Psoas muscle (tissue), 8 donors: ENCODE results near the gene COL23A1. TPM values are rescaled to one million over a fixed set of nuclear protein-coding genes. Genes with fewer than 3 reads are reported as not detected.

Source experiments
- ATAC-seq, 4 donors: fragments of 200-7000 bp; cut with Tn5 transposase; one replicate each; pipeline ENCODE4 v1.9.1; 2020; ENCODE audit warnings: moderate library complexity in 3 of 4, mild to moderate bottlenecking in 2 of 4
- DNase-seq, 2 donors: peaks; one replicate each; pipeline ENCODE4 v3.0.0-alpha.2; 2020
- H3K27ac ChIP-seq: fragments of 200-600 bp; one replicate; pipeline ENCODE4 v1.8.0; 2022
- H3K27me3 ChIP-seq, 3 donors: fragments of 200-600 bp in 1 of 3; one replicate each; pipeline versions ENCODE4 v1.6.1 to v1.8.0; 2013 to 2022; ENCODE audit warnings: low read length in 2 of 3, mild to moderate bottlenecking in 2 of 3, moderate library complexity in 1 of 3; ENCODE audit not compliant: insufficient read depth in 3 of 3
- H3K36me3 ChIP-seq, 2 donors: fragments of 200-600 bp in 1 of 2; one replicate each; pipeline versions ENCODE4 v1.6.1 to v1.8.0; 2013 to 2022; ENCODE audit warnings: low read depth in 1 of 2, mild to moderate bottlenecking in 1 of 2, moderate library complexity in 1 of 2; ENCODE audit not compliant: insufficient read depth in 1 of 2
- H3K4me1 ChIP-seq: fragments of 200-600 bp; one replicate; pipeline ENCODE4 v1.8.0; 2022
- H3K4me3 ChIP-seq: fragments of 200-600 bp; one replicate; pipeline ENCODE4 v1.8.0; 2022; ENCODE audit warnings: mild to moderate bottlenecking
- H3K9me3 ChIP-seq: fragments of 200-600 bp; one replicate; pipeline ENCODE4 v1.8.0; 2022
- WGBS, 3 donors: extraction: QIAGEN DNeasy Blood & Tissue Kit; methylation state at CpG; one replicate each; pipeline versions ENCODE4 v1.1.6 to v1.1.7; 2013; 5-methylcytosine and 5-hydroxymethylcytosine counted together
- intact Hi-C, 2 donors: fragments of 100-400 bp; cut with DNase I; formaldehyde crosslinking; loops; one replicate each; pipeline versions ENCODE4 v1.11.0 to v1.14.2; 2022
- polyA plus RNA-seq, 3 donors: library from polyadenylated mRNA; stranded (reverse); fragments of 200-250 nt; gene quantifications; one replicate each; pipeline ENCODE4 v1.2.3, GENCODE V29; 2013
- total RNA-seq, 4 donors: library from RNA; stranded (reverse); fragmentation: NEBNext Ultra II Directional in 2 of 4; extraction: Animal tissue kit (Norgen Biotek cat#: 25700) in 2 of 4; gene quantifications; one replicate each; pipeline versions ENCODE4 v1.2.1 to v1.2.4, GENCODE V29; 2021 to 2023
- TF ChIP-seq, protein P1 (sequence below): fragments of 200-600 bp; IDR thresholded peaks from one replicate; pipeline ENCODE4 v1.8.0; 2022; ENCODE audit warnings: antibody characterized with exemption
- donor health status: healthy with polysubstance abuse.
- donor health status: DM: no; HTN: no; CAD: no; lungs with moderate emphysema.
- donor health status: Bipolar disorder and iron deficiency.
- donor health status: healthy.
- donor health status: DM: yes; HTN: yes; CAD: no.
- donor health status: DM: no; HTN: no; CAD: no.
- donor health status: DM: no; HTN: no; CAD: no.
- donor health status: DM: yes; HTN: yes; CAD: no.

Gene COL23A1
- total and polyA plus RNA-seq, 7 donors = 0.66 to 3.0 (median 1.2) TPM

DNA sequence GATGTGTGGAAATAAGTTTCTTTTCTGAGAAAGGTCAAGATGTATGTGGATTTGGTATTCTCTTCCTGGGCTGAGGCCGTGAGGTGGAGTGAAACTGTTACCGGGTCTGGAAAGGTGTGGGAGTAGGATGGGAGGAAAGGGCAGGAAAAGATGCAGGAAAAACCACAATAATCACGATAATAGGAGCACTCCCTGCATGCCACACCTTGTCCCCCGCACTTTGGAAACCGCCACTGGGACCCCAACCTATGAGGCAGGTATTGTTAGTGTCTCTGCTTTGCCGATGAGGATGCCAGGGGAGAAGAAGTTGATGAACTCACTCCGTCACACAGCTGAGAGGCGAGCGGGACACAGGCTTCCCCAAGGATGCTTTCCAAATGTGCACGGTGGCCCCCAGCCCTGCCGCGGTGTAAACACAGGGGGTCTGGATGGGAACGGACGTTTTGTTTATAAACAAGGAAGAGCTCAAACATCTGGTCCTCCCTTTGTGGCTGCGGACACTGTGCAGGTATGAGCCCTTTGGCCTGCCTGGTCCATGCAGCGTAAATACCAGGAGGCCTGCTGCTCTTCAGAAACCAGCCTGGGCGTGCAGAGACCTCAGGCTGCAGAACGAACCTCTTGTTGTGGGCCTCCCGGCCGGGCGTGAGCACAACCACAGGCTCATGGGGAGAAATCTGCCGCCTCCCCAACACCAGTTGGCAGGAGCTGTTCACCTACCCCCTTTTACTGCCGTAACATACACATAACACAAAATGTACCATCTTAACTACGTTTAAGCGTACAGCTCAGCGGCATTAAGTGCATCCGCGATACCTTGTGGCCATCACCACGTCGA is 126.7 kb downstream of the COL23A1 start:
- intact Hi-C loops = loop anchor here (5.0 kb wide), 2 partner anchors 84 to 131 kb away; no protein-coding TSS in a partner anchor

DNA sequence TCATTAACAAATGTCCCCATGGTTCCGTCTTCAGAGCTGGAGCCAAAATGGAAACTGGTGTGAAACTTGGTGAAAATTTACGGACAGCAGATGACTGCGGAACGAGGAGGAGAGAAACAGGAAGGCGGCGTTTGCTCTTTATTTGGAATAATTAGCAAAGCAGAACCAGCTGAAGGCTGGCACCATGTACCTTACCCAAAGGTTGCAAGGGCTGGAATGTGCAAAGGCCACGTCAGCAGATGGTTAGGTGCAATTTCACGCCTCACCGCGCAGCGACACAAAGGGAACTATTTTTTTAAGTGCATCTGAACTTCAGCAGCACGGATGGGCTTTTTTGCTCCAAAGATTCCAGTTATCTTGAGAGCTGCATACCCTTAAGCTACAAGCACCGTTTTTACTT is 127.4 kb downstream of the COL23A1 start:
- no peaks in the 10 kb centered on the region for H3K36me3 ChIP-seq
- ATAC-seq = no peak
- intact Hi-C loops = loop anchor here (5.0 kb wide), 2 partner anchors 84 to 131 kb away; no protein-coding TSS in a partner anchor
- H3K27me3 ChIP-seq = no peaks in the 10 kb centered on the region
- WGBS, 3 donors = 52 to 71% (median 61%) methylated on average over 13 of the region's 13 CpGs
- H3K9me3 ChIP-seq = no peaks in the 10 kb centered on the region
- TF ChIP-seq, protein P1, sequence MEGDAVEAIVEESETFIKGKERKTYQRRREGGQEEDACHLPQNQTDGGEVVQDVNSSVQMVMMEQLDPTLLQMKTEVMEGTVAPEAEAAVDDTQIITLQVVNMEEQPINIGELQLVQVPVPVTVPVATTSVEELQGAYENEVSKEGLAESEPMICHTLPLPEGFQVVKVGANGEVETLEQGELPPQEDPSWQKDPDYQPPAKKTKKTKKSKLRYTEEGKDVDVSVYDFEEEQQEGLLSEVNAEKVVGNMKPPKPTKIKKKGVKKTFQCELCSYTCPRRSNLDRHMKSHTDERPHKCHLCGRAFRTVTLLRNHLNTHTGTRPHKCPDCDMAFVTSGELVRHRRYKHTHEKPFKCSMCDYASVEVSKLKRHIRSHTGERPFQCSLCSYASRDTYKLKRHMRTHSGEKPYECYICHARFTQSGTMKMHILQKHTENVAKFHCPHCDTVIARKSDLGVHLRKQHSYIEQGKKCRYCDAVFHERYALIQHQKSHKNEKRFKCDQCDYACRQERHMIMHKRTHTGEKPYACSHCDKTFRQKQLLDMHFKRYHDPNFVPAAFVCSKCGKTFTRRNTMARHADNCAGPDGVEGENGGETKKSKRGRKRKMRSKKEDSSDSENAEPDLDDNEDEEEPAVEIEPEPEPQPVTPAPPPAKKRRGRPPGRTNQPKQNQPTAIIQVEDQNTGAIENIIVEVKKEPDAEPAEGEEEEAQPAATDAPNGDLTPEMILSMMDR = no peak
- H3K27ac ChIP-seq = no peak overlapping the region
- DNase-seq = no peak
- H3K4me3 ChIP-seq = no peak overlapping the region
- H3K4me1 ChIP-seq = no peaks in the 10 kb centered on the region

More for the DNA sequence above, 126.7 kb downstream of the COL23A1 start:
- H3K36me3 ChIP-seq = no peaks in the 10 kb centered on the region
- H3K4me3 ChIP-seq = no peak overlapping the region
- H3K27ac ChIP-seq = no peak overlapping the region
- TF ChIP-seq, protein P1 = no peak
- 88 to 93% (median 91%) methylated on average over 30 of the region's 30 CpGs for WGBS, 3 donors
- H3K9me3 ChIP-seq = no peaks in the 10 kb centered on the region
- H3K27me3 ChIP-seq = no peaks in the 10 kb centered on the region
- no peaks in the 10 kb centered on the region for H3K4me1 ChIP-seq
- DNase-seq (no peak), ATAC-seq (no peak)

DNA sequence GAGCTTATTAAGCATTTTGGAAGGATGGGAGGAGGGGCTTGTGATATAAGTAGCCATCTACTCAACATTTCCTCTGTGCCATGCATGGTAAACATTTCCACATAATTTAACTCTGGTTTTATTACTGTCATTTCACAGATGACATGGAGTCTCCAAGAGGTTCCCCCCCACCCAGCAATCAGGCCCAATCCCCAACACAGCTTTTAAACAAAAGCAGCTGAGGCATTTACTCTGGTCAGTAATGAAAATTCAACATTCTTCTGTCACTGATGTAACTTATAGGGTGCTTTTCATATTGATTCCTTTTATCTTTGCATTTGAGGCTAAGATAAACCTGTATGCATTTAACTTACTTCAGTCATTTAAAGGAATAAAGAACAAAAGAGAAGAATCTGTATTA is 128.1 kb downstream of the COL23A1 start:
- ATAC-seq (no peak), DNase-seq (no peak)
- TF ChIP-seq, protein P1 = no peak
- intact Hi-C loops = loop anchor here (5.0 kb wide), 2 partner anchors 85 to 130 kb away; no protein-coding TSS in a partner anchor
- Histone ChIP-seq H3K27ac (no peak overlapping the region), H3K4me3 (no peak overlapping the region), H3K36me3 (no peaks in the 10 kb centered on the region), H3K4me1 (no peaks in the 10 kb centered on the region), H3K9me3 (no peaks in the 10 kb centered on the region), H3K27me3 (no peaks in the 10 kb centered on the region)

DNA sequence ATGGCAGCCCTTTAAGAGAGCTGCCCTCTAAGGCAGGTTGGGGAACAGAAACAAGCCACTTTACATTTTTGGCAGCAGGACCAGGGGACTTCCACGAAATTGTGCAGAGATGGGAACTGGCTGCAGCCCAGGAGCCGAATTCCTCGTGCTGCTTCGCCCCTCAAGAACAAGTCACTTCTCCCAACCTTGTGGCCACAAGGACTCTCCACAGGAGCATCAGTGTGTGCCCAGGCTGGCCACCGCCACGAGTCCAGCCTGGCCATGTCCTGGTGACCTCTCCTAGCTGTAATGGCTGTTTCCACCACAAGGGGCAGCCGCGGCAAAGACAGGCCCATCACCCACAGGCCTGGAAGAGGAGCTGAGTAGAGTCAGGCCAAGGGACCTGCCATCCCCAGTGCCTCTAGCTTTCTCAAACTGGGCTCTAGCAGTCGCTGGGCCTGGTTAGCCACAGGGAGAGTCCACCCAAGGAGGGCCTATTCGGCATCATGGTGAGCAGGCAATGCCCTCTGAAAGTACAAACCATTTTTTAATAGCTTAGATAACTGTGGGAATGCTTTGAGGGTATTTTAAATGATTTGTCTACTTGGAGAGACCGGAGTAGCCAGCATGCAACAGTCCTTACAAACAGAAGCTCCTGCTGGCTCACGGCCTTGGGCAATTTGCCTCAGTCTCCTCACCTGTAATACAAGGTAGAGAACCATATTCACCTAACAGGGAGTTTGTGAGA is 129.0 kb downstream of the COL23A1 start:
- 23 to 32% (median 28%) methylated on average over 12 of the region's 12 CpGs for WGBS, 3 donors
- DNase-seq (peak; percentile 73 to 86), ATAC-seq (peak; percentile 88 to 99 (median 98))
- Histone ChIP-seq H3K27ac (no peak overlapping the region), H3K36me3 (no peaks in the 10 kb centered on the region), H3K4me3 (no peak overlapping the region), H3K27me3 (no peaks in the 10 kb centered on the region), H3K4me1 (no peaks in the 10 kb centered on the region), H3K9me3 (no peaks in the 10 kb centered on the region)
- intact Hi-C loops = loop anchor here (5.0 kb wide), 2 partner anchors 86 to 129 kb away; no protein-coding TSS in a partner anchor
- TF ChIP-seq, protein P1 = peak; percentile 81
